Measurements from ENCODE around the gene CSNK2B.
A peak's percentile ranks its signal among the peaks of the same experiment; 100 is the strongest.

CSNK2B gene

GRCh38 chr6:31662124-31662723 lies 3.7 kb upstream of the CSNK2B start:
- H3K27ac ChIP-seq (ENCODE audit: extremely low read depth, low read depth, low read length) = no peak overlapping the region
- POLR2A ChIA-PET = interaction anchor here (0.6 to 7.4 kb wide), 6 partner anchors 9 to 145 kb away, joined by 3 to 180 read pairs (median 9); partner anchors contain the start of genes APOM, BAG6, DDX39B and LSM2
- TF ChIP-seq GLIS2 (tag by site-specific recombination; IDR thresholded peaks at IDR 0.05) (peak; percentile 50), OSR2 (tag by site-specific recombination; IDR thresholded peaks at IDR 0.05) (0 out of 2 replicates have a peak, but pooled peaks have one; percentile 2), ZNF544 (tag by site-specific recombination; IDR thresholded peaks at IDR 0.05) (no peak), ZNF274 (IDR thresholded peaks at IDR 0.05; ENCODE audit: low read length) (no peak), ZNF274 (tag by site-specific recombination; IDR thresholded peaks at IDR 0.05; ENCODE audit: borderline replicate concordance) (no peak)
- TF ChIP-seq, protein P1, sequence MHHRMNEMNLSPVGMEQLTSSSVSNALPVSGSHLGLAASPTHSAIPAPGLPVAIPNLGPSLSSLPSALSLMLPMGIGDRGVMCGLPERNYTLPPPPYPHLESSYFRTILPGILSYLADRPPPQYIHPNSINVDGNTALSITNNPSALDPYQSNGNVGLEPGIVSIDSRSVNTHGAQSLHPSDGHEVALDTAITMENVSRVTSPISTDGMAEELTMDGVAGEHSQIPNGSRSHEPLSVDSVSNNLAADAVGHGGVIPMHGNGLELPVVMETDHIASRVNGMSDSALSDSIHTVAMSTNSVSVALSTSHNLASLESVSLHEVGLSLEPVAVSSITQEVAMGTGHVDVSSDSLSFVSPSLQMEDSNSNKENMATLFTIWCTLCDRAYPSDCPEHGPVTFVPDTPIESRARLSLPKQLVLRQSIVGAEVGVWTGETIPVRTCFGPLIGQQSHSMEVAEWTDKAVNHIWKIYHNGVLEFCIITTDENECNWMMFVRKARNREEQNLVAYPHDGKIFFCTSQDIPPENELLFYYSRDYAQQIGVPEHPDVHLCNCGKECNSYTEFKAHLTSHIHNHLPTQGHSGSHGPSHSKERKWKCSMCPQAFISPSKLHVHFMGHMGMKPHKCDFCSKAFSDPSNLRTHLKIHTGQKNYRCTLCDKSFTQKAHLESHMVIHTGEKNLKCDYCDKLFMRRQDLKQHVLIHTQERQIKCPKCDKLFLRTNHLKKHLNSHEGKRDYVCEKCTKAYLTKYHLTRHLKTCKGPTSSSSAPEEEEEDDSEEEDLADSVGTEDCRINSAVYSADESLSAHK (tag by site-specific recombination; IDR thresholded peaks at IDR 0.05) = no peak
- TF ChIP-seq, protein P2, sequence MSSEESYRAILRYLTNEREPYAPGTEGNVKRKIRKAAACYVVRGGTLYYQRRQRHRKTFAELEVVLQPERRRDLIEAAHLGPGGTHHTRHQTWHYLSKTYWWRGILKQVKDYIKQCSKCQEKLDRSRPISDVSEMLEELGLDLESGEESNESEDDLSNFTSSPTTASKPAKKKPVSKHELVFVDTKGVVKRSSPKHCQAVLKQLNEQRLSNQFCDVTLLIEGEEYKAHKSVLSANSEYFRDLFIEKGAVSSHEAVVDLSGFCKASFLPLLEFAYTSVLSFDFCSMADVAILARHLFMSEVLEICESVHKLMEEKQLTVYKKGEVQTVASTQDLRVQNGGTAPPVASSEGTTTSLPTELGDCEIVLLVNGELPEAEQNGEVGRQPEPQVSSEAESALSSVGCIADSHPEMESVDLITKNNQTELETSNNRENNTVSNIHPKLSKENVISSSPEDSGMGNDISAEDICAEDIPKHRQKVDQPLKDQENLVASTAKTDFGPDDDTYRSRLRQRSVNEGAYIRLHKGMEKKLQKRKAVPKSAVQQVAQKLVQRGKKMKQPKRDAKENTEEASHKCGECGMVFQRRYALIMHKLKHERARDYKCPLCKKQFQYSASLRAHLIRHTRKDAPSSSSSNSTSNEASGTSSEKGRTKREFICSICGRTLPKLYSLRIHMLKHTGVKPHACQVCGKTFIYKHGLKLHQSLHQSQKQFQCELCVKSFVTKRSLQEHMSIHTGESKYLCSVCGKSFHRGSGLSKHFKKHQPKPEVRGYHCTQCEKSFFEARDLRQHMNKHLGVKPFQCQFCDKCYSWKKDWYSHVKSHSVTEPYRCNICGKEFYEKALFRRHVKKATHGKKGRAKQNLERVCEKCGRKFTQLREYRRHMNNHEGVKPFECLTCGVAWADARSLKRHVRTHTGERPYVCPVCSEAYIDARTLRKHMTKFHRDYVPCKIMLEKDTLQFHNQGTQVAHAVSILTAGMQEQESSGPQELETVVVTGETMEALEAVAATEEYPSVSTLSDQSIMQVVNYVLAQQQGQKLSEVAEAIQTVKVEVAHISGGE (tag by site-specific recombination; conservative IDR thresholded peaks at IDR 0.05; ENCODE audit: low read depth) = no peak
- H3K9me3 ChIP-seq (ENCODE audit: control insufficient read depth, insufficient read depth, low read depth, low read length) = no peaks in the 10 kb centered on the region
- peaks cover 6% of the 10 kb centered on the region; the same call in 1 of the 2 replicates for H3K4me1 ChIP-seq (ENCODE audit: control insufficient read depth, insufficient read depth, low read length)
- peaks cover 3 to 45% of the 10 kb centered on the region in 2 experiments; a peak in 2 of 3 replicates for H3K36me3 ChIP-seq (ENCODE audit: control insufficient read depth in 2 of 2, insufficient read depth in 1 of 2, low read length in 2 of 2)
- no peak overlapping the region for H3K4me3 ChIP-seq (ENCODE audit: low read depth, low read length)
- CTCF ChIA-PET = interaction anchor here (0.6 to 1.1 kb wide), 3 partner anchors 64 to 199 kb away, joined by 3 to 7 read pairs (median 5); partner anchors contain the start of gene ATP6V1G2

GRCh38 chr6:31663126-31663960 lies 2.5 kb upstream of the CSNK2B start:
- H3K27ac ChIP-seq (ENCODE audit: extremely low read depth, low read depth, low read length) = no peak overlapping the region
- CTCF ChIA-PET = interaction anchor here (0.6 to 1.3 kb wide), 7 partner anchors 10 to 259 kb away, joined by 3 to 6 read pairs (median 3); partner anchors contain the start of gene ATP6V1G2
- peak overlapping the region; percentile 92 for H3K4me3 ChIP-seq (ENCODE audit: low read depth, low read length)
- TF ChIP-seq, protein P3, sequence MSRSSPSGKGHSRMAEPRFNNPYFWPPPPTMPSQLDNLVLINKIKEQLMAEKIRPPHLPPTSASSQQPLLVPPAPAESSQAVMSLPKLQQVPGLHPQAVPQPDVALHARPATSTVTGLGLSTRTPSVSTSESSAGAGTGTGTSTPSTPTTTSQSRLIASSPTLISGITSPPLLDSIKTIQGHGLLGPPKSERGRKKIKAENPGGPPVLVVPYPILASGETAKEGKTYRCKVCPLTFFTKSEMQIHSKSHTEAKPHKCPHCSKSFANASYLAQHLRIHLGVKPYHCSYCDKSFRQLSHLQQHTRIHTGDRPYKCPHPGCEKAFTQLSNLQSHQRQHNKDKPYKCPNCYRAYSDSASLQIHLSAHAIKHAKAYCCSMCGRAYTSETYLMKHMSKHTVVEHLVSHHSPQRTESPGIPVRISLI (tag by site-specific recombination; IDR thresholded peaks at IDR 0.05) = peak; percentile 72; the same call in 1 of the 2 replicates
- no peak for TF ChIP-seq ZNF664 (tag by site-specific recombination; IDR thresholded peaks at IDR 0.05)
- peaks cover 12 to 46% of the 10 kb centered on the region in 2 experiments; a peak in 2 of 3 replicates for H3K36me3 ChIP-seq (ENCODE audit: control insufficient read depth in 2 of 2, insufficient read depth in 1 of 2, low read length in 2 of 2)
- H3K9me3 ChIP-seq (ENCODE audit: control insufficient read depth, insufficient read depth, low read depth, low read length) = no peaks in the 10 kb centered on the region
- POLR2A ChIA-PET = interaction anchor here (0.6 to 7.4 kb wide), 11 partner anchors 10 to 215 kb away, joined by 3 to 180 read pairs (median 3); partner anchors contain the start of genes APOM, ATP6V1G2, BAG6 and HSPA1B
- peaks cover 6% of the 10 kb centered on the region; the same call in 1 of the 2 replicates for H3K4me1 ChIP-seq (ENCODE audit: control insufficient read depth, insufficient read depth, low read length)
